LNCaP clone FGC (cell line): ENCODE results near the gene CCDC88A.

ENCODE experiments used
- DNase-seq: peaks from one replicate; pipeline ENCODE4 v3.0.0-alpha.2; 2011; ENCODE audit warnings: low read depth
- H3K4me3 ChIP-seq: 2 replicates; pipeline ENCODE4 v1.5.1; 2011; ENCODE audit warnings: mild to moderate bottlenecking, low read depth, low read length, control low read depth
- TF ChIP-seq, protein P1 (sequence below): IDR thresholded peaks from 2 replicates; pipeline ENCODE4 v1.5.1; 2012; ENCODE audit warnings: mild to moderate bottlenecking; ENCODE audit not compliant: control insufficient read depth, insufficient read depth; ENCODE audit errors: extremely low read depth

CCDC88A gene

DNA sequence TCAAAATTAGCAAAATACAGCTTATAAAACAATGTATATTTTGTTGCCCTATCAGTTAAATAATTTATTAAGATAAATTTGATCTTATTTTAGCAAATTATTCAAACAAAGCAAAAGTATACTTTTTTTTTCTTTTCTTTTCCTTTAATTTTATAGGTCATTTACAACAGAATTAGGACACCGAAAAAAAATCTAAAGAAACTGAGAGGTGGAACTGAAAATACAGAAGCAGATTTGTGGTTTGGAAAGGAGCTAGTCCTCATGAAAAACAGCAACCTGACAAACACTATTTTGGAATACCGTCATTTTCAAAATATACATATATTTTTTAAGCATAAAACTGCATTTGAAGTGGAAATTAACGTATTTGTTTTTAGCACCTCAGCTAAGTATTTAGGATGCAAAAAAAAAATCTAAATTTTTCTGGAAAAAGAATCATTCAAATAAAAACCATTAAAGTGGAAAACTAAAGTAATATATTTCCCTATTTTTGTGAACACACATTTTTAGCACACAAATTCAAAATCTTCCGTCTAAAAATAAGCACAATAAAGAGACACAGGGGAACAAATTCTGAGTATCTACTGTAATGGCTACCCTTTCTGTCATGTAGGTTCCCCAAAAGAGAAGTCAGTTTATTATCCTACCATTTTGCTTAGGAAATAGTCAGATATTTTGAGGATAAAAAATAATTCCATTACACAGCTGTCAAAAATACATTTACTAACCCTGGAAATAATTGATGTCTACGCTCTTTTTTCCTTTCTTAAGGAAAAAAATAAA, 2.7 kb downstream of the CCDC88A start:
- TF ChIP-seq, protein P1, sequence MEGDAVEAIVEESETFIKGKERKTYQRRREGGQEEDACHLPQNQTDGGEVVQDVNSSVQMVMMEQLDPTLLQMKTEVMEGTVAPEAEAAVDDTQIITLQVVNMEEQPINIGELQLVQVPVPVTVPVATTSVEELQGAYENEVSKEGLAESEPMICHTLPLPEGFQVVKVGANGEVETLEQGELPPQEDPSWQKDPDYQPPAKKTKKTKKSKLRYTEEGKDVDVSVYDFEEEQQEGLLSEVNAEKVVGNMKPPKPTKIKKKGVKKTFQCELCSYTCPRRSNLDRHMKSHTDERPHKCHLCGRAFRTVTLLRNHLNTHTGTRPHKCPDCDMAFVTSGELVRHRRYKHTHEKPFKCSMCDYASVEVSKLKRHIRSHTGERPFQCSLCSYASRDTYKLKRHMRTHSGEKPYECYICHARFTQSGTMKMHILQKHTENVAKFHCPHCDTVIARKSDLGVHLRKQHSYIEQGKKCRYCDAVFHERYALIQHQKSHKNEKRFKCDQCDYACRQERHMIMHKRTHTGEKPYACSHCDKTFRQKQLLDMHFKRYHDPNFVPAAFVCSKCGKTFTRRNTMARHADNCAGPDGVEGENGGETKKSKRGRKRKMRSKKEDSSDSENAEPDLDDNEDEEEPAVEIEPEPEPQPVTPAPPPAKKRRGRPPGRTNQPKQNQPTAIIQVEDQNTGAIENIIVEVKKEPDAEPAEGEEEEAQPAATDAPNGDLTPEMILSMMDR = no peak
- DNase-seq = no peak
- no peak overlapping the region for H3K4me3 ChIP-seq

DNA sequence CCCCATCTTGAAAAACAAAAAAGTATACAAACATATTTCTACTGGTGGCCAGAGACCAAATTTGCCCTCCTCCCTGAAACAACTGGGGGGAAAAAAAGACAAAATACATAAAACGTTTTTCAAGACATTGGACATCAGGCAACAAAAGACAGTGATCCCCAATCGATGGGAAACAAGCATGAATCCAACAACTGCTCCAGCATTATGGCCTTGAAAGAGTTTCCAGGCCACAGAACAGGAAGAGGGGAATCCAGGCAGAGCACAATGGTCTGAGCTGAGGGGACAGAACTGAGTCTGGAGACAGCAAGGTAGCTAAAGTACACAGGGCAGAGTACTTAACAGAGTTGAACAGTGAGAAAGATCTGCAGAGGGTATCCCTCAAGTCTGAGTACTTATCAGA, 4.4 kb downstream of the CCDC88A start:
- no peak for DNase-seq
- TF ChIP-seq, protein P1 = no peak
- no peak overlapping the region for H3K4me3 ChIP-seq

DNA sequence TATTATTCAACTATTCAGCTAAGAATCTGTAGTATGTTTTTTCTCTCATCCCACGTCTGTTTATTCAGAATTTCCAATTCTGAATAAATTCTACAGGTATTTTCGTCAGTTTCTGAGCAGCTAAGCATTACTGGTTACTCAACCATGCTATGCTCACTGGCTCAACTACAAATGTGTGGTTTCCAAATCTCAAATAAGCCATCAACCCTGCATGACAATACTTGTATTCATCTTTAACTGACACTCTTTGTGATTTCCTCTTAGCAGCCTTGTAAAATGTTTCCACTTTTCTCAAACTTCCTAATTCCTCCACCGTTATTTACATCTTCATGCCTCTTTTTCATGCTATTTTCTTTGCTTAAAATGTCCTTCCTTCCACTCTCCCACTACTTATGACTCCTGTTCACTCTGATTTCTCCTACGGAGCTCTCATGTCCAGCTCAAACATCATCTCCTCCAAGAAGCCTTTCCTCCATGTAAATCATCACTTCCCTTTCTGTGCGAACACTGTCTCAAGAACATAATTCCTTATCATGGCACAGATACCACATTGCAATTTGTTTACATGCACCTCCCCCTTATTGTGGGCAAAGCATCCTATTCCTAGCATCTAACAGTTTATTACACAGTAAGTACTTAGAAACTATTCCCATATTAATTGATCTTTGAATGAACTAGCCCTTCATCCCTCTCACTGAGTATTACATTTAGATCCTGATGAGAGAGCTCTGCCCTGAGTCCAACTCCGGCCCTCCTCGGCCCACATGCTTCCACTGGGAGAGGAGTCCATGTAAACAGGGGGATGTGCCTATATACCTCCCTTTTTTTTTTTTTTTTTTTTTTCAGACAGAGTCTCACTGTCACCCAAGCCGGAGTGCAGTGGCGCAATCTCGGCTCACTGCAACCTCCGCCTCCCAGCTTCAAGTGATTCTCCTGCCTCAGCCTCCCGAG, 10.5 kb downstream of the CCDC88A start:
- DNase-seq = no peak
- TF ChIP-seq, protein P1 = no peak
- H3K4me3 ChIP-seq = no peak overlapping the region

DNA sequence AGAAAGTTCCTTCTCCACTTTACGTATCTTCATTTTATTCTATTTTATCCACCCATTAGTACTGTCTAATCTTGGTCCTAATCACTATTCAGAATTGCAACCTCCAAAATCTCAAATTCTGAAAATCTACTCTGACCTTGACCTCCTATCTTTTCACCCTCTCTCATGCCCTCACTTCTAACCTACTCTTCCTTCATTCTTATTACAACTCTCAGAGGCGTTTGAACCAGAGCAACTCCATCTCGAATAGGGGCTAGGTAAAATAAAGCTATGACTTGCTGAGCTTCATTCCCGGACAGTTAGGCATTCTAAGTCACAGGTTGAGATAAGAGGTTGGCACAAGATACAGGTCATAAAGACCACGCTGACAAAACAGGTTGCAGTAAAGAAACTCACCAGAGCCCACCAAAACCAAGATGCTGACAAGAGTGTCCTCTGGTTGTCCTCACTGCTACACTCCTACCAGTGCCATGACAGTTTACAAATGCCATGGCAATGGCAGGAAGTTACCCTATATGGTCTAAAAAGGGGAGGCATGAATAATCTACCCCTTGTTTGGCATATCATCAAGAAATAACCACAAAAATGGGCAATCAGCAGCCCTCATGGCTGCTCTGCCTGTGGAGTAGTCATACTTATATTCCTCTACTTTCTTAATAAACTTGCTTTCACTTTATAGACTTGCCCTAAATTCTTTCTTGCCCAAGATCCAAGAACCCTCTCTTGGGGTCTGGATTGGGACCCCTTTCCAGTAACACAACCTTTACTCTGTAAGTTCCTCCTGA, 11.4 kb downstream of the CCDC88A start:
- no peak overlapping the region for H3K4me3 ChIP-seq
- TF ChIP-seq, protein P1 = no peak
- no peak for DNase-seq

DNA sequence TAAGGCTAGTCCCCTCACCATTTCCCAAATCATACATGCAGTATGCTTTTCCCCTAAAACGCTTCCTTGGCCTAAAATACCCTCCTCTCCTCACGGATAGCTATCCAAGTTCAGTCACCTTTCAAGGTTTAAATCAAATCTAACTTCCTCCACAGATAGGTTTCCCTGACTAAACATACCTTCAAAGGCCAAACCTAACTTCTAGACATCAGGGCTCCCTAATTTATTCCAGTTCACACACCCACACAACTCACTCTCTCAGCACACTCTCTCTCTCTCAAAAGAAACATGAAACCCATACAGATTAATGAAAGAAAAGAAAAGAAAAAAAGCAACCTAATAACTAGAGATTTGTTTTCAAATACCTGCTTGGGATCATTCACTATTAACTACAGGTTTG, 14.5 kb downstream of the CCDC88A start:
- TF ChIP-seq, protein P1 = no peak
- no peak overlapping the region for H3K4me3 ChIP-seq
- DNase-seq = no peak

DNA sequence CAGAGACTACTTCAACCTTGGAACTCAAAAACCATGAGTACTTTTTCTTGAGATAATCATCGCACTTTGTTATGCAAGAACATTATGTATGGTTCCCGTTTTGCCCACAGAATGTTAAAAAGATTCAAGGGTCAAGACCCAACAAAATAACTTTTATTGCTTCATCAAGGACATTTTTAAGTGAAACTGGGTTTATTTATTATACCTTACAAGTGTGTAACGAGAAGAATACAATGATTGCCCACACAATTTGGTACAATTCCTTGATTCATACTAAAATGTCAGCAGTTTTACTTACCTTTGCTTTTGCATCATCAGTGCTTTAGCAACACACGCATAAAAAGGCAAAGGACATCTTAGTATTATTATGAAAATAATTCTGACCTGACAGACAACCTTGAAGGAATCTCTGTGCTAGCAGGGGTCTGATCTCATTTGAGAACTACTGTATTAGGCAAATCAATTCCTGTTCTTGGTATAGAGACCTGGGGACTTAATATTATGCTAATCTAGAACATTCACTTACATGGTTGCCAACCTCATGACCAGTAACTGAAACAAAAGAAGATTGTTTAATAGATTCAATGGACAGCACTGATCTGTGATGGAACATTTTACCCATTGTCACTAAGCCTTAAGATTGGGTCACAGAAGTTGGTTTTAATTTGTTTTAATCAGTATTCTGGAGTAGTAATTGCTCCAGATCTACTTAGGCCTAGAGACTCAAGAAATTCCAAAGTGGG, 16.2 kb downstream of the CCDC88A start:
- TF ChIP-seq, protein P1 = no peak
- no peak for DNase-seq
- H3K4me3 ChIP-seq = no peak overlapping the region
